GM19452 (cell line): ENCODE measurements around the gene FANCF.
A peak's percentile ranks its signal among the peaks of the same experiment; 100 is the strongest.
"Not testable (repeated sequence)": the region's sequence is repeated elsewhere in the genome, so short reads cannot be mapped to it uniquely, and the experiment has no call there.

Experiments
- ATAC-seq: cut with Tn5 transposase; IDR thresholded peaks from one replicate; pipeline ENCODE4 v1.9.1; 2021; ENCODE audit not compliant: unreplicated experiment

Gene FANCF, protein sequence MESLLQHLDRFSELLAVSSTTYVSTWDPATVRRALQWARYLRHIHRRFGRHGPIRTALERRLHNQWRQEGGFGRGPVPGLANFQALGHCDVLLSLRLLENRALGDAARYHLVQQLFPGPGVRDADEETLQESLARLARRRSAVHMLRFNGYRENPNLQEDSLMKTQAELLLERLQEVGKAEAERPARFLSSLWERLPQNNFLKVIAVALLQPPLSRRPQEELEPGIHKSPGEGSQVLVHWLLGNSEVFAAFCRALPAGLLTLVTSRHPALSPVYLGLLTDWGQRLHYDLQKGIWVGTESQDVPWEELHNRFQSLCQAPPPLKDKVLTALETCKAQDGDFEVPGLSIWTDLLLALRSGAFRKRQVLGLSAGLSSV

DNA sequence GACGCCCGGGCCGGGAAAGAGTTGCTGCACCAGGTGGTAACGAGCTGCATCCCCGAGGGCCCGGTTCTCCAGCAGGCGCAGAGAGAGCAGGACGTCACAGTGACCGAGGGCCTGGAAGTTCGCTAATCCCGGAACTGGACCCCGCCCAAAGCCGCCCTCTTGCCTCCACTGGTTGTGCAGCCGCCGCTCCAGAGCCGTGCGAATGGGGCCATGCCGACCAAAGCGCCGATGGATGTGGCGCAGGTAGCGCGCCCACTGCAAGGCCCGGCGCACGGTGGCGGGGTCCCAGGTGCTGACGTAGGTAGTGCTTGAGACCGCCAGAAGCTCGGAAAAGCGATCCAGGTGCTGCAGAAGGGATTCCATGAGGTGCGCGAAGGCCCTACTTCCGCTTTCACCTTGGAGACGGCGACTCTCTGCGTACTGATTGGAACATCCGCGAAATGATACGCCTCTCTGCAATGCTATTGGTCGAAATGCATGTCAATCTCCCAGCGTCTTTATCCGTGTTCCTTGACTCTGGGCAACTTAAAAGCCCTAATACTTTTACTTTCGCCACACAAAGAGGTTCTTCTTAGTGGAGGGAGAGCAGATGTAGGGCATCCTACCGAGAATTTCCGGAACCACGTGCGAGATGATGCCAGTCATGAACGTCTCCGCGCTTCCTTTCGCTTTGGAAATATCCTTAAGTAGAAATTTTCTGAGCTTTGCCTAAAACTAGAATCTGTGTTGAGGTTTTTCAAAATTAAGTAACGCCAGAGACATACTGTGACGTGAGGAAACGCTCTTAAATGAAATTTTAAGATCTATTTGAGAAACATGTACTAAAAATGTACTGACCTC, at the start of gene FANCF:
Gene FANCF, minus strand, starts transcription at position 376 of the 840 bp plus-strand sequence. Its CDS starts 13 bp downstream, at position 363.
- peak; percentile 96 for ATAC-seq

DNA sequence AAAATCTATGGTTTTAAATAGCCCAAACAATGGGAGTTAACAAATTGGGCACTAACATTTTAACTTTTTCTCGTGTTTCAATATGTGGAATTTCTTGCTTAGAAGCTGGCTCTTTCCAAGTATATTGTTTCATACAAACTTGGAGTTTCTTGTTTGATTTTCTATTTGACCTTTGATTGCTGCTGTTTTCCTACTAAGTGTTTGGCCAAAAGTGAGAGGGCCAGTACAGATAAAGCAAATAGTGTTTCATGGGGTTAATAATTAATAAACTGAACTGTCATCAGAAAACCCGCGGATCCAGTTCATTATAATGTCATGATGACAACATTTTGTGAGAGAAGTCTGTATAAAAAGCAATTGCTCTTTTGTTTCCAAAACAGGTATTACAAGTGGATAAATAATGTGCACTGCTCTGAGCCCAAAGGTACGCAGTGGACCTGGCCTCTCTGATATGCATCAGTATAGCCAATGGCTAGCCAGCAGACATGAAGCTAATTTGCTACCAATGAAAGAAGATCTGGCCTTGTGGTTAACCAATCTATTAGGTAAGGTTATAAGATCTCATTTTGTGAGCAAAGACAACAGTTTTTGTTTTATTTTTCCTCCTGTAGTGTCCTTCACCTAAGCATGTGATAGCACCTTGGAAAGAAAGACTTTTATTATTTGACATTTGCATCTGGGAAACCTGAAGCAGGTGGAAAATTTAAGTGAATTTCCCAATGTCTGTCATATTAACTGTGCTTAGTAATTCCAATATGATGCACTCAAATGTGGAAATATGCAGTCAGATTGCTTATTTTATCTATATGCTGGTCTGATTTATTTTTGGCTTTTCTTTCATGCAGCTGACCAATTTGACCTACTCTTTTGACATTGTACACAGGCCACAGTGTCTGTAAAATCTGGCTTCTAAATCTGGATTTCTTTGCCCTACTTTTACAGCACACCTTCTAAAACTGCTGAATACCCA, 49.1 kb upstream of the FANCF start:
- ATAC-seq: no peak

DNA sequence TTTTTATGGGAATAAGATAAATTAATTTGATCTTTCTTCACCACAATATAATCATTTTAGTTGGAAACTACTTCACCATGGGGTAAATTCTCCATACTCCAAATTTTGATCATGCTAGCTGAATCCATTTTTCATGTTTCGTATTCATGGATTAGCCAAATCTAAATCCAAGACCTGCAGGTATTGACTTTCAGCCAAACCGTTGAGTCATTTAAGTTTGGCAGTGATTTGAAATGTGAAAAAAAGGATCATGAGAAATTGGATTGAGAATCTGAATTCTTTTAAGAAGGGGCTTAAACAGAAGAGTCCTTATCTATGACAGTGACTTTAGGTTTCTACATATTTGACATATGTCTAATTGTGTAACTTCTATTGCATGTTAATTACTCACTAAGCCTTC, 46.1 kb upstream of the FANCF start:
- no peak for ATAC-seq

DNA sequence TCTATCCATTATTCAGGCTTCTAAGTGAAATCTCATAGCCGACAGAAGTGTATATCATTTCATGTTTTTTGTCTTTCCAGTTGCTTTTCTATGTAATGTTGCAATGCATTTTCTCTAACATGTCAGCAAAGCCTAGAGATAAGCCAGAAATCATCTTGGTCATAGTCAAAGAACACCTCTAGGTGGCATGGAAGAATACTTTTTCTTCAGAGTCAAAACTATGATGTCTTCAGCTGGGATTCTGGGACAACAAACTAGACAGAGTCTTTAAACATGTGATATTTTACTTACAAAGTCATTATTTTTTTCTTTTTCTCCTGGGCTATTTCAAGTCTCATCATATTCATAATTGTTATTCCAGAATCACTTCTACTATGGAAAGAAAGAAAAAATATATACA, 45.2 kb upstream of the FANCF start:
- ATAC-seq: peak; percentile 33

DNA sequence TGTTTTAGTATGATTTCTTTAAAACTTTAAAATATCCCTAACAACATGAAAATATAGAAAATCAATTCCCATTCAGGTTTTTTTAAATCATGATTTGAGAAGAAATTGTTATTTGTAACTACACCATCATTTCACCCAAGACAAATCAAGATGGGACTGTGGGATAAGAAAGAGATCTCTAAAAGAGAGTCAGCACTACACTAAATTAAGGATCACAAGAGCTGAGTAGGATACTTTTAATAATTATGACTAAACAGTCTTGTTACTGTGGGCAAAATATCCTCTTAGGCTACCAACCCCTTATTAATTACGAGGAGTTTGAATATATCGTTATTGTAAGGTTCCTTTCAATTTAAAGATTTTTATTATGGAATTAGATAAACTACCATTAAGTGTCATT, 43.7 kb upstream of the FANCF start:
- ATAC-seq: no peak

DNA sequence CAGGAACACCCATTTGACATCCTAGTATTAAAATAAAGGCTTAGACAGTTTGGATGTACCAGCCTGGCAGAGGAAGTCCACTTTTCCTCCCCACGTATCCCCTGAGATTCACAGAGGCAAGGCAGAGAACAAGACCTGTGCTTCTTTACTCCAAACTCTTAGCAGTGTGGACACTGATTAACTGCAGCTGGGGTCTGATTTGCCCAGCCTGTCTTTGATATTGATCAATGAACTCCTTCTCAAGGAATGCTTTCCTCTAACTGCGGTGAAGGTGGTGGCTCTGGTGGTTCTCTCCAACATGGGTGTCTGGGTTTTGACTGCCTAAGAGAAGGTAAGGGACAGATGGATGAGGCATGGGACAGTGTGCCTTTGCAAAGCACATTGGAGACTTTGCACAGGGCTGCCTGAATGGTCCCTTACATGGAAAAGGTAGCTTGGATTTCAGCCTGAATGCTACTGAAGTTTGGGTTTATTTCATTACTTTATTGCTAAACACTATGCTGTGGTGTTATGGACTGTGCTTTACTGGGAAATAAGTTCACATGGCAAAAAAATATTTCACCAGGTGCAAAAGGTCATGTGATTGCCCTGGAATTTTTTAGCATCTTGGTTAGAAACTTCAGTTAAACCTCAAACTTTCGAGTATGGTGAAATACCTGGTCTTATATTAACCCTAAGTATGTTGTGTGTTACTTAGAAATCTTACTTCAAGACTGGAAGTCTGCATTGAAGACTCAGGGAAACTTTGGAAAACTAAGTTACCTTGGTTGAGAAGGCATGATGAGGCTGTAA, 42.6 kb upstream of the FANCF start:
- peak; percentile 33 for ATAC-seq

DNA sequence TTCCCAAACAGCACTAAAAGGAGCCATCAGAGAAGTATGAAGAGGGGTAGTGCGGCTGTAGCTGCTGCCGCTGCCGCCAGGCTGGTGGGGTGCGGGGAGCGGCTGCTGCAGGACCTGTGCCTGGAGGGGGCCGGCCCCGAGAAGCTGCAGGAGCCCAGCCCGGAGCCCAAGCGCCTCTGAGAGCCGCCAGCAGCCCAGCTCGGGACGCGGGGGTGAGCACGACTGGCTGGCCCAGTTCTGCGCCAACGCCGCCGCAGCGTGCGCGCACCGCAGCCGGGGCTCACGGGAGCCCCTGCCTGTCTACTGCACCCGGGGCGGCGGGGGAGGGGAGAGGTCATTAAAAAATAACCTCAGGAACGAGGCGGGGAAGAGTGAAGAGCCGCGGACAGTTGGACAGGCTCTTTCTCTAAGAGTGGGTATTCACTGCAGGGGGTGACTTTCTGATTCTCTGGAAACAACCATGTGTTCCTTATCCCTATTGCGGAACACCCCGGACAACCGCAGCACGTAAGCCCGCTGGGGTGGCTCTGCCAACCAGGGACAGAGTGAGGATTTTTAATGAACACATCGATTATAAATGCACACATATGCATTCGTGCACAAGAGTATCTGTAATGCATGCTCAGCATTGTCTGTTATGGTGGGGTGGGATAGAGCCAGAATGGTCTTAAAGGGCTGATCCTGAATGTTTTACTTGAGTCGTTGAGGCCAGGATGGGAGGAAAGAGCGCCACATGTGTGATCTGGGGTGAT, 41.2 kb upstream of the FANCF start:
- ATAC-seq: peak; percentile 52

DNA sequence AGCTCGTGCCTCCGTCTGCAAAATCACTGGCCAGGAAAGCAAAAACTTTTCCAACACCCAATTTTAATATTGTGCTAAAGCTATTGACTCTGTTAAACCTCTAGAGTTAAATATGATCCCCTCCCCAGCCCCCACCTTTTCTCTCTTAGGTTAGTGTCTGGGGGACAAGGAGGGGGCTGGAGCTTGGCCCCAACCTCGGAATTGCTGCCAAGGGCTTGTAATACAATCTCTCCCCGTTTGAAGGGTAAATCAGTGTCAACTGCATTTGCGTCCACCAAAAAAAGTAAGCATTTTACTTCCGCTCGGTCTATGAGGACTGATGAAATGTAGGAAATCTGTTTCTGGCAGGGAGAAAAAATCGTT, 40.7 kb upstream of the FANCF start, which contains the start of gene GAS2:
Gene GAS2, plus strand, starts transcription at position 287 of the 363 bp plus-strand sequence. CDS start 8,259 bp downstream, outside the sequence.
- peak; percentile 4 for ATAC-seq

DNA sequence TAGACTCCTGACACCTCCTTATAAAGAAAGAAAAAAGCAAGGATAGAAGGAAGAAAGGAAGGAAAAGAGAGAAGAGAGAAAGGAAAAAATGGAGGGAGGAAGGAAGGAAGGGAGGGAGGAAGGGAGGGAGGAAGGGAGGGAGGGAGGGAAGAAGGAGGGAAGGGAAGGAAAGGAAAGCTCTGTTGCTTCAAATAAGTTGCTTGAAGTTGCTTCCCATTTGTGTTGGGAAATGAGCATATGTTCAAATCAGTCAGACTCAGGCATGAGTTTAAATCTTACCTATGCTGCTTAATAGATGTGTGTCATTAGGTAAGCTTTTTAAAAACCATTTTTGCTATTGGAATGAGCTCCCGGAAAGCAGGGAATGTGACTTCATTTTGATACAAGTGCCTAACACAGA, 34.2 kb upstream of the FANCF start:
- ATAC-seq: no peak

DNA sequence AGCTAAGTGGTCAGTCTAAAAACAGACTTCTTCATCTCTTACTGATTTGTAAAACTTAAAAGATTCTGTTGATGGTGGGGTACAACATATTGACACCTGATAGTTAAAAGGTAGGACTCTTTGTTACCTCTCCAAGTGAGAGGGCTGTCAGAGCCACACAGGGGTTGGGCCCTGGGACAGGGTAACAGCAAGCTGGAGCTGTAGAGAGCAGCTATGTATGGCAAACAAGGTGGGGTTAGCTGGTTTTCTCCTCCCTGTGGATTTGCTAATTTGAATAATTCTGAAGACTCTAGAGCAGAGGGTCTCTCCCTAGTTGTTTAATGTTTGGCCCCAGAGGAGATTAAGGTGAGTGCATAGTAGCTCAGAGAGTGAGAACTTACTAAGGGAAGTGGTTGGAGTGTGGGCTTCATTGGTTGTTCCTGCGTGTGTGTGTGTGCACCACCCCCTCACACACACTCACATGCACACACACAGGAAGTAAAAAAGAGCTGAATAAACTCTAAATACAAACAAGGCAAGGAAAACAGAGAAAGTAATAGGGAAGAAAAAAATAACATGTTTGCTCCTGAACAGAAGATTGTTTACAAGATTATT, 31.6 kb upstream of the FANCF start:
- peak; percentile 94 for ATAC-seq

DNA sequence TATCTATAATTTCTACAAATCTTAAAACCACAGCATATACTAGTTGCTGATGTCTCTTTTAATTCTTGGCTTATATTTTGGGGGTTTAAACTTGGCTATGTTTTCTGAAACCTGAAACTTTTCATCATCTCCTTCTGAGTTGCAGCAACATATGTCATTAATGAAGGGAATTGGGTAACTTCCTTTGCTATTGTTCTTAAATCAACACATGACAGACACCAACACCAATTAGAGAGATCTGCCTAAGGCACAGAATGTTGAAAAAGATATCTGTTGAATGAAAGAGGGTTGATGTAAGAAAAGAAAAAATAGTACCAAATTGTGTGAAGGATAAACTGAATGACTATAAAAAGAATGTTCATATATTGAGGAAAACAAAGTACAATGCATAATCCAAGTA, 30.5 kb upstream of the FANCF start:
- ATAC-seq: no peak

DNA sequence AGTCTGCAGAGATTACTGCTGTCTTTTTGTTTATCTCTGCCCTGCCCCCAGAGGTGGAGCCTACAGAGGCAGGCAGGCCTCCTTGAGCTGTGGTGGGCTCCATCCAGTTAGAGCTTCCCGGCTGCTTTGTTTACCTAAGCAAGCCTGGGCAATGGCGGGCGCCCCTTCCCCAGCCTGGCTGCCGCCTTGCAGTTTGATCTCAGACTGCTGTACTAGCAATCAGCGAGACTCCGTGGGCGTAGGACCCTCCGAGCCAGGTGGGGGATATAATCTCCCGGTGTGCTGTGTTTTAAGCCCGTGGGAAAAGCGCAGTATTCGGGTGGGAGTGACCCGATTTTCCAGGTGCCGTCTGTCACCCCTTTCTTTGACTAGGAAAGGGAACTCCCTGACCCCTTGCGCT, 26.7 kb upstream of the FANCF start:
- not testable (repeated sequence) for ATAC-seq

DNA sequence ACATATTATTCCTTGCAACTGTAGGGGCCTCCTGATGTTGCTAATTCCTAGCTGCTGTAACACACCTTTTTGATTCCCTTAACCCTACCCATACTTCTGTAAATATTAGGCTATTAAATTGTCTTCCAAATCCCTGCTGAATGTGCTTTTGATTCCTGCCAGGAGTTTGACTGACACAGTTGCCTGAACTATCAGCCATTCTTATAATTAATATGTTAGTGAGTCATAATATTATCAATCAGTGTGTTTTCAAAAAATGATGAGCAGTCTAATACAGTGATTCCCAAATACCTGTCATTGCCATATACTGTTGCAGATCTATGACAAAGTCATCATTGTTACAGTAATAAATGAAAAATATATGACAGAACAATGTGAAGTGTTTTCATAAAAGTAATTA, 15.9 kb upstream of the FANCF start:
- ATAC-seq: no peak

DNA sequence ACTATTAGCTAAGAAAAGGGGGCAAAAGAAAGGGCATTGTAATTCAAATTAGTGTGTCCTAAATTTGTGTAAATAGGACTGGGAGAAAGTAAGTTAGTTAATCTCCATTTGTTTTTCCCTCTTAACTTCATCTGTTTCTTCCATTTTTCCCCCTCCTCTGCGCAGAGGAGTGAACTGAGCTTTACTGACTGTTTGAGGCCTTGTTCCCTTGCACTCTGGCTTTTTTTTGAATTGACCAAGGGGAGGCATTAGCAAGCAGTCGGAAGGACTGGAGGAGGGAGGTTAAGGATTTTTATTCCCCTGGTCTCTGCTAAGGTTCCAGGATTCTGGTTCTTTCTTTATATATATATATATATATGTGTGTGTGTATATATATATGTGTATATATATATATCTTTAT, 15.2 kb upstream of the FANCF start:
- no peak for ATAC-seq

DNA sequence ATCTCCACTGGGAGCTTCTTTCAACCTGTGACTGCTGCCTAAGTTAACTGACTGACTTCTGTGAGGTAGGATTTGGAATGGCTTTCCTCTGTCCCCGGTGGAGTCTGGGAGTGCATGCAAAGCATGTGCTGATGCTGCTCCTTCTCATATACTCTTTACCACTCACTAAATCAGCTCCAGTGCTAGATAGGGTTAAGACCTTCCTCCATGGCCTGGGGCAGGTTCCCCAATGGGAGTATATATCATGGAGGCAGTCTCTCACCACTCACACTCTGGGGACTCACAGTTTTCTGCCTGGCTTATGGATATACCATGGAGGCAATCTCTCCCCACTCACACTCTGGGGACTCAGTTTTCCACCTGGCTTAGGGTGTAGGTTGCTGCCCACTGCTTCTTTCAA, 10.1 kb upstream of the FANCF start:
- no peak for ATAC-seq

DNA sequence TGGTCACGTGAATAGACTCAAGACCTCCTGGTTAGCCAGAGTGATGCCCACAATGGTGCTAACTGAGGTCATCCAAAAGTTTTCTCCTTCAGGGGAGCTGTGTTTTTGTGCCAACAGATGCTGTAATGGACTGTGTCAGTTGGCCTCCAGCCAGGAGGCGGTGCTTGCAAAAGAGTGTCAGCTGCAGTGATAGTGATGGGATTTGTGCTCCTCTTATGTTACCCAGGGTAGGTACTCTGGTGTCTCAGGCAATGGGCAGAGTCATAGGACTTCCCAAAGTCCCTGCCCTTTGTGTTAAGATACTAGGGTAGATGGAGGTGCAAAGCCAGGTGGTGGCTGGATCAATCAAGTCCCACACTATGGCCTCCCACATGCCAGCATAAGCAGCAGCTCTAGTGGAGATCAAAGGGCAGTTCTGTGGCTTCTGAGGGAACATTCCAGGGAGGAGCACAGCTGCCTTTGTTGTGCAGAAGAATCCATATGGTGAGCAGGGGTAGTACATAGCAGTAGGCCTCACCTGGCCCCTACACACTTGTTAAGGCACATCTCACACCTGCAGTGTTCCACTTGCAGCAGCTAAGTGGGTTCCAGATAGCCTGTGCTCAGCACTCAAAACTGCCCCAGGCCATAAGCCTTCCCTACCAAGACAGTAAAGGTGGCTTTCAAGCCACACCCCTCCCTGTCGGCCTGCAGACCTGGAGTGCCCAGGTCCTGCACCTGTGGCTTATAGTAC, 9.4 kb upstream of the FANCF start:
- ATAC-seq: no peak

DNA sequence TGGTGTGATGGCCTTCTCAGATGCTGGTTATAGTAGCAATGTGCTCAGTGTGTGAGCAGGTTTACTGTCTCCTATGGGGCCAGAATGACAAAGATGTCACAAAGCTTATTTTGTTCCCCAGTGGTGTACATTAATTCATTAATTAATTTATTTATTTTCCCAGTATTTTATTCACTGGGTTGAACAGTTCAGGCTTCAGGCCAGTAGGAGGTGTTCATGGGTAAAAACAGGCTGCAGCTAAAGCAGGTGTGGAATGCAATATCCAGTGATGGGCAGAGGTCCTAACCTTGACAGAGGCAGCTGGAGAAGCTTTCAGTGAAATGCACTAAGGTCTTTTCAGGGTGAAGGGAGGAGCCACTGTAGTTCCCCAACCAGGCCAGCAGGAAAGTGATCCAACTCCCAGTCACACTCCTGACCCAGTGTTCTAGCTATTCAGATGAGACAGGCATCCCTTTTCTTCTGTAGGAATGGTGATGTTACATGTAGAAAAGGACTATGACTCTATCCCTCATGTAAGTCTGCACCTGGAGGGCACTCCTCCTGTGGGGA, 7.8 kb upstream of the FANCF start:
- no peak for ATAC-seq

DNA sequence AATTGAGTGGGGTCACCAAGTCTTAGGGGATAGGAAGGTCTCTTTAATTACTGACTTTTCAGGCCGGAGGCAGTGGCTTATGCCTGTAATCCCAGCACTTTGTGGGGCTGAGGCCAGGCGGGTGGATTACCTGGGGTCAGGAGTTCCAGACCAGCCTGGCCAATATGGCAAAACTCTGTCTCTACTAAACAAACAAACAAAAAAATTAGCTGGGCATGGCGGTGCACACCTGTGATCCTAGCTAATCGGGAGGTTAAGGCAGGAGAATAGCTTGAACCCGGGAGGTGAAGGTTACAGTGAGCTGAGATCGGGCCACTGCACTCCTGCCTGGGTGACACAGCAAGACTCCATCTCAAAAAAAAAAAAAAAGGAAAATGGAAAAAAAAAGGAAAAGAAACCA, 1.8 kb upstream of the FANCF start:
- ATAC-seq: no peak
